Breast epithelium (tissue), 4 donors: ENCODE results near the gene VWF. TPM values are rescaled to one million over a fixed set of nuclear protein-coding genes. Genes with fewer than 3 reads are reported as not detected.

Experiments used
- DNase-seq, 2 donors: peaks; one replicate each; pipeline ENCODE4 v3.0.0-alpha.2; 2019; ENCODE audit warnings: low spot score in 2 of 2
- H3K27ac ChIP-seq, 2 donors: fragments of 200-600 bp; sonication (generic) in 1 of 2; one replicate each; pipeline ENCODE4 v1.5.1; 2016 to 2019; ENCODE audit warnings: mild to moderate bottlenecking in 1 of 2
- H3K27me3 ChIP-seq, 2 donors: fragments of 200-600 bp; sonication (generic) in 1 of 2; one replicate each; pipeline versions ENCODE4 v1.5.1 to v1.6.0; 2017 to 2019; ENCODE audit warnings: control low read depth in 1 of 2, mild to moderate bottlenecking in 1 of 2
- H3K36me3 ChIP-seq: fragments of 200-600 bp; one replicate; pipeline ENCODE4 v1.5.1; 2019
- H3K4me1 ChIP-seq, 2 donors: fragments of 200-600 bp; sonication (generic); one replicate each; pipeline ENCODE4 v1.5.1; 2016 to 2019; ENCODE audit warnings: control low read depth in 1 of 2
- H3K4me3 ChIP-seq, 3 donors: fragments of 200-600 bp; sonication (generic); 1 replicate in 2 of 3; 2 replicates in 1 of 3; pipeline ENCODE4 v1.5.1; 2016 to 2019; ENCODE audit warnings: mild to moderate bottlenecking in 3 of 3, moderate library complexity in 2 of 3
- H3K9me3 ChIP-seq, 2 donors: fragments of 200-600 bp; sonication (generic) in 1 of 2; one replicate each; pipeline ENCODE4 v1.5.1; 2016 to 2019; ENCODE audit warnings: control low read depth in 1 of 2
- POLR2A ChIP-seq: fragments of 450-650 bp; IDR thresholded peaks from one replicate; pipeline ENCODE4 v1.6.1; 2016; ENCODE audit warnings: antibody characterized with exemption, mild to moderate bottlenecking, moderate library complexity
- POLR2AphosphoS5 ChIP-seq, 3 donors: sonication (generic); formaldehyde crosslinking; IDR thresholded peaks; one replicate each; pipeline ENCODE4 v1.6.1; 2017; ENCODE audit warnings: antibody characterized with exemption in 3 of 3
- intact Hi-C: fragments of 100-400 bp; cut with DNase I; formaldehyde crosslinking; loops from one replicate; pipeline ENCODE4 v1.15.1; 2023; ENCODE audit warnings: low total_unique reads
- total RNA-seq, 3 donors: library from RNA; depleted of rRNA; stranded (reverse); fragments of >200 nt; gene quantifications; one replicate each; pipeline ENCODE4 v1.1.0, GENCODE V29; 2016
- TF ChIP-seq, protein P1 (sequence below), 3 donors: fragments of 450-650 bp; IDR thresholded peaks; one replicate each; pipeline ENCODE4 v1.5.1; 2016 to 2017; ENCODE audit warnings: antibody characterized with exemption in 3 of 3, mild to moderate bottlenecking in 3 of 3, moderate library complexity in 3 of 3

Gene VWF
- total RNA-seq, 3 donors from 2014 or later, result 60.3 to 267 (median 117) TPM

DNA sequence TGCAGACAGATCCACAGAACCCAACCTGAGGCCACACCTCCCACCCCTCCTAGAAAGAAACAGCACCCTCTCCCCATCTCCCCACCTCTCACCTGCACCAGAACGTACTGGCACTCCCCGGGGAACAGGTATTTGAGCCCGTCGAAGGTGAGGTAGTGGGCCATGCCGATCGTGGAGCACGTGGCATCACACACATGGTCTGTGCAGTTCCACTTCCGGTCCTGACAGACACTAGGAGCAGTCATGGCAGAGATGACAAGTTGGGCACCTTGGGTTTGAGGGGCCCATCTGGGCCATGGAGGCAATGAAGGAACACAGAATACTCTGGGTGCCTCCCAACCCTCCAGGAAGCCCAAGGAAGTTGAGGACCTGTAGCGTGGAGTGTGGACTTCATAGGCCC is 89.9 kb downstream of the VWF start:
- Histone ChIP-seq H3K27me3 (no peaks in the 10 kb centered on the region), H3K27ac (no peak overlapping the region), H3K36me3 (no peaks in the 10 kb centered on the region), H3K4me3 (no peak overlapping the region), H3K4me1 (no peaks in the 10 kb centered on the region), H3K9me3 (no peaks in the 10 kb centered on the region)
- DNase-seq, result no peak
- TF ChIP-seq, protein P1, sequence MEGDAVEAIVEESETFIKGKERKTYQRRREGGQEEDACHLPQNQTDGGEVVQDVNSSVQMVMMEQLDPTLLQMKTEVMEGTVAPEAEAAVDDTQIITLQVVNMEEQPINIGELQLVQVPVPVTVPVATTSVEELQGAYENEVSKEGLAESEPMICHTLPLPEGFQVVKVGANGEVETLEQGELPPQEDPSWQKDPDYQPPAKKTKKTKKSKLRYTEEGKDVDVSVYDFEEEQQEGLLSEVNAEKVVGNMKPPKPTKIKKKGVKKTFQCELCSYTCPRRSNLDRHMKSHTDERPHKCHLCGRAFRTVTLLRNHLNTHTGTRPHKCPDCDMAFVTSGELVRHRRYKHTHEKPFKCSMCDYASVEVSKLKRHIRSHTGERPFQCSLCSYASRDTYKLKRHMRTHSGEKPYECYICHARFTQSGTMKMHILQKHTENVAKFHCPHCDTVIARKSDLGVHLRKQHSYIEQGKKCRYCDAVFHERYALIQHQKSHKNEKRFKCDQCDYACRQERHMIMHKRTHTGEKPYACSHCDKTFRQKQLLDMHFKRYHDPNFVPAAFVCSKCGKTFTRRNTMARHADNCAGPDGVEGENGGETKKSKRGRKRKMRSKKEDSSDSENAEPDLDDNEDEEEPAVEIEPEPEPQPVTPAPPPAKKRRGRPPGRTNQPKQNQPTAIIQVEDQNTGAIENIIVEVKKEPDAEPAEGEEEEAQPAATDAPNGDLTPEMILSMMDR (IDR thresholded peaks at IDR 0.05), result no peak
- TF ChIP-seq POLR2A (no peak), POLR2AphosphoS5 (IDR thresholded peaks at IDR 0.05) (no peak)
- intact Hi-C loops, result no loop called here

- H3K27me3 ChIP-seq, result no peaks in the 10 kb centered on the region
- TF ChIP-seq, protein P1 (IDR thresholded peaks at IDR 0.05), result no peak
- TF ChIP-seq POLR2AphosphoS5 (IDR thresholded peaks at IDR 0.05), result no peak
- no peak for TF ChIP-seq POLR2A
- intact Hi-C loops, result no loop called here
- H3K4me3 ChIP-seq, result no peak overlapping the region
- H3K4me1 ChIP-seq, result no peaks in the 10 kb centered on the region
- H3K27ac ChIP-seq, result no peak overlapping the region
- no peak for DNase-seq
- H3K9me3 ChIP-seq, result no peaks in the 10 kb centered on the region
- H3K36me3 ChIP-seq, result no peaks in the 10 kb centered on the region
Observed at GRCh38 chr12:6033546-6033945, 90.9 kb downstream of the VWF start.

DNA sequence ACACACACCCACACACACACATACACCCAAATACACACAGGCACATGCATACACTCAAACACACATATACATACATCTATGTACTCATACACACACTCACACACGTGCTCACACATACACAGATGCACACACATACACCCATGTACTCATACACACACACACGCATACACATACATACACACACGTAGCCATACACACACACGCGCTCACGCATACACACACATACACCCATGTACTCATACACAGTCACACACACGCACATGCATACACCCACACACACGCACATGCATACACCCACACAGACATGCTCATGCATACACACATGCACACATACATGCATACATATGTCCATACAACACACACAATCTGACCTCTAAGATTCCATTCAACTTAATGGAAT is 91.7 kb downstream of the VWF start:
- H3K4me3 ChIP-seq, result no peak overlapping the region
- no peaks in the 10 kb centered on the region for H3K27me3 ChIP-seq
- no peaks in the 10 kb centered on the region for H3K36me3 ChIP-seq
- intact Hi-C loops, result no loop called here
- no peaks in the 10 kb centered on the region for H3K4me1 ChIP-seq
- H3K9me3 ChIP-seq, result no peaks in the 10 kb centered on the region
- TF ChIP-seq, protein P1 (IDR thresholded peaks at IDR 0.05), result no peak
- TF ChIP-seq POLR2A (no peak), POLR2AphosphoS5 (IDR thresholded peaks at IDR 0.05) (no peak)
- DNase-seq, result no peak
- no peak overlapping the region for H3K27ac ChIP-seq

DNA sequence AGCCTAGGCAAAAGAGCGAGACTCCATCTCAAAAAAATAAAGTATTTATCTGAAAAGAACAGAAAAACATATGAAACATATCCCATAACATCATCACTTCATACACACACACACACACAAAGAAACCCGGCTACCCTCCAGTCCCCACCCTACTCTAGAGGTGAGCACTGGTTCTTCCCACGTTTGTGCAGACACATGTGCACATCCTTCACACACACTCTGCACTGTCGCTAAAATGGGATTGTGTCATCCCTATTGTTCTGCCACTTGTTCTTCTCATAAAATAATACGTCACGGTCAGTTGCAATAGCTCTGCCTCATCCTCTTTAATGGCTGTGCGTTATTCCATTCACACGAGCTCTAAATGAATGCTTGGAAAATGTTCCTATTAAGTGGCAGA is 93.5 kb downstream of the VWF start:
- no peak for DNase-seq

GRCh38 chr12:6030081-6030480 is 94.4 kb downstream of the VWF start:
- Histone ChIP-seq H3K4me3 (no peak overlapping the region), H3K9me3 (no peaks in the 10 kb centered on the region), H3K4me1 (no peaks in the 10 kb centered on the region), H3K36me3 (no peaks in the 10 kb centered on the region), H3K27ac (no peak overlapping the region), H3K27me3 (no peaks in the 10 kb centered on the region)
- TF ChIP-seq POLR2A (no peak), POLR2AphosphoS5 (IDR thresholded peaks at IDR 0.05) (no peak)
- TF ChIP-seq, protein P1 (IDR thresholded peaks at IDR 0.05), result no peak
- no peak for DNase-seq
- intact Hi-C loops, result no loop called here

More for the DNA sequence above, 93.5 kb downstream of the VWF start:
- TF ChIP-seq POLR2AphosphoS5 (IDR thresholded peaks at IDR 0.05), result no peak
- no peak for TF ChIP-seq POLR2A
- TF ChIP-seq, protein P1 (IDR thresholded peaks at IDR 0.05), result no peak
- no peaks in the 10 kb centered on the region for H3K4me1 ChIP-seq
- no peak overlapping the region for H3K27ac ChIP-seq
- no peaks in the 10 kb centered on the region for H3K9me3 ChIP-seq
- H3K27me3 ChIP-seq, result no peaks in the 10 kb centered on the region
- H3K4me3 ChIP-seq, result no peak overlapping the region
- H3K36me3 ChIP-seq, result no peaks in the 10 kb centered on the region
- intact Hi-C loops, result no loop called here
